GM08714 (cell line): ENCODE measurements around the gene UQCRQ.

Experiments
- H3K4me3 ChIP-seq: fragments of 200-500 bp; sonication (Bioruptor generic); 2 replicates; pipeline ENCODE4 v1.5.1; 2014; ENCODE audit warnings: mild to moderate bottlenecking, low read length, inconsistent platforms
- ZNF274 ChIP-seq: IDR thresholded peaks from 2 replicates; pipeline ENCODE4 v1.6.1; 2012; ENCODE audit warnings: mild to moderate bottlenecking, low read depth, low read length

The UQCRQ gene

DNA sequence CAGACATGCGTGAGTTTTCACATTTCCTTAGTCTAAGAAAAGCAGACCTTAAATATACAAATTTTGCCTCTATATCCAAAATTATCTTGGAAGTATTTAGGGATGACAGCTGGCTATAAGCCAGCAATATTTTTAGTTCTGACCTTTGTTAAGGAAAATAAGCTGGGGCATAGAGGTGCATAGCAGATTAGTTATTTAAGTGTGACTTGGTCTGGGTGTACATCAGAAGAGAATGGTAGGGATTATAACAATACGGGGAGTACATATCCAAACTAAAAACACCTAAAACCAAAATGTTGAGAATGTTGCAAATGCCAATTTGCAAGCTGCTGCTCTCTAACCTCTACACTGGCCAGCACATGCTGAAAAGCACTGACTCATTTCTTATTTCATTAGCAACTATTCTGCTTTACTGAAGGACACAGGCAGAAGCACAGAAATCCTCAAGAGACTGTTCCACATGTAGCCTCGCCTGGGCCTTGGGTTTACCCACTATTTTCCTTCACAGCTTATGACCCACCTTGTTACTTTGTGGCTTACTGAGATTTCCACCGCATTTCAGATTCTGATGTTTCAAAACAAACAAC, 29.4 kb downstream of the UQCRQ start:
- no peak for TF ChIP-seq ZNF274
- no peak overlapping the region for H3K4me3 ChIP-seq

DNA sequence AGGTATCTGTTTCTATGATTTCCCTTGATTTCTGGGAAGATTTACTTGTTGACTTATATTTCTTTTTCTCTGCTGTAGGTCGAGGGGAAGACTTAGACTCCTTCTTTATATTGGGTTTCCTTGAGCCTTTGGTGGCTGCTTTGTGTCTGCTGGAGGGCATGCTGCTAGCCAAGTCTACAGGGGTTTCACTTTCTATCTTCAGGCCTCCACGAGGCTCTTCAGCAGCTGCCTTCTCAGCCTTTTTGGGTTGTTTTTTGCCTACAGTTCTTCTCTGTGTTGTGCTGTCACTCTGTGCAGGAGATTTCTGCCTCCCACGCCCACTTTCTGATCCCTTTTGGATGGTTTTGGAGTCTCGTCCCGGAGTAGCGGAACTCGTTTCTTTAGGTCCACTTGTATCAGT, 30.2 kb downstream of the UQCRQ start:
- no peak for TF ChIP-seq ZNF274
- no peak overlapping the region for H3K4me3 ChIP-seq

DNA sequence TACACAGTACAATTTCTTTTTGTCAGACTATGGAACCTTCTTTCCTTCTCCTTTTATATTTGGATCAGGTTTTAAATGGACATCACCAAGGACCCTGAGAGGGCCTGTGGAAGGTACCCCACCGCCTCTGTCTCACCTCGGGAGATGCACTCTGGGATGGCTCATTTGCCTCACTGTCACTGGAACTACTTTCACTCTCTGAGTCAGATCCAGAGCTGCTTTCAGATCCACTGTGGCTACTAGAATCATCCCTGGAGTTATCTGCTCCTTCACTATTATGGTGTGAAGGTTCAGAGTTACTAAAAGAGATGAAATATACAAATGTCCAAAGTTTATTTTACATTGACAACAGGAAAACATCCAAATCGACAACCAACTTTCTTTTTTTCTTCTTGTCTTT, 31.7 kb downstream of the UQCRQ start:
- H3K4me3 ChIP-seq, result no peak overlapping the region

DNA sequence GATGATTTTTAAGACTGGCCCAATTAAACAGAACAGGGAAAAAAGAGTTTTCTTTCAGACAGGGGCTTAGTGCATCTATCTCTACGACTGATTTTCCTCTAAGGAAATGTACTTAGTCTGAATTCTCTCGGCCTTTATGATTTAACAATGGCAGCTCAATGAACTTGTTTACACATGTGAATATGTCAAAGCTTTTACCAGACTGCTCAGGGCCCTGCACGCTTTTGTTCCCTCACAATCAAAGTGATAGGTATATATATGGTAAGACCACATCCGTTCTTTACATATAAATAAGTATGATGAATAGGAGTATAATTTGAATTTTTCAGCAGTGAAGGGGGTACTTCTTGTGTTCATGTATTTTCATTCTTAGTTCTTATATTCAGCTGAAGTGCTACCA, 34.6 kb downstream of the UQCRQ start:
- H3K4me3 ChIP-seq, result no peak overlapping the region
- no peak for TF ChIP-seq ZNF274

More for the DNA sequence above, 31.7 kb downstream of the UQCRQ start:
- no peak for TF ChIP-seq ZNF274

DNA sequence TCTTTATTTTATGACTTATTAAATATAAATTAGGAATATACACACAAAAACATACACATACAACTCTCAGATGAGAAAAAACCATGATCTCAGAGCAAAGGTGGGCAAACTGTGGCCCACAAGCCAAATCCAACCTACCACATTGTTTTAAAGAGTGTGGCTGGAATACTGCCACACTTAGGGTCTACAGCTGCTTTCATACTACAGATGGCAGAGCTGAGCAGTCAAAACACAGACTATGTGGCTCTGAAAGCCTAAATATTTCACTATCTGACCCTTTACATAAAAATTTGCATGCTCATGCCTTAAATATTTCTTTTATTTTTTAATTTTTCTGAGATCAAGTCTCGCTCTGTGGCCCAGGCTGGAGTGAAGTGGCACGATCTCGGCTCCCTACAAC, 35.3 kb downstream of the UQCRQ start:
- no peak overlapping the region for H3K4me3 ChIP-seq
- no peak for TF ChIP-seq ZNF274

DNA sequence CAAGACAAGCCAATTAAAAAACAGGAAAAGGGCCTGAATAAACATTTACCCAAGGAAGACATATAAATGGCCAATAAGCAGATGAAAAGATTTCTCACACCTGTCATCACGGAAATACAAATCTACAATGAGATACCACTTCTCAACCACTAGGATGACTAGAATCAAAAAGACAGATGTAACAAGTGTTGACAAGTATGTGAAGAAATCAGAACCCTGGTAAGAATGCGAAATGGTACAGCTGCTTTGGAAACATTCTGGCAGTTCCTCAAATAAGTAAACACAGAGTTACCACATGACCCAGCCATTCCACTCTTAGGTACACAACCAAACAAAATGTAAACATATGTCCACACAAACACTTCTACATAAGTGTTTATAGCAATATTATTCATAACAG, 39.5 kb downstream of the UQCRQ start:
- no peak overlapping the region for H3K4me3 ChIP-seq
- no peak for TF ChIP-seq ZNF274

GRCh38 chr5:132907161-132907560, 40.7 kb downstream of the UQCRQ start:
- no peak for TF ChIP-seq ZNF274
- no peak overlapping the region for H3K4me3 ChIP-seq

- TF ChIP-seq ZNF274, result no peak
- no peak overlapping the region for H3K4me3 ChIP-seq
Observed at GRCh38 chr5:132909702-132910101, 43.3 kb downstream of the UQCRQ start.

DNA sequence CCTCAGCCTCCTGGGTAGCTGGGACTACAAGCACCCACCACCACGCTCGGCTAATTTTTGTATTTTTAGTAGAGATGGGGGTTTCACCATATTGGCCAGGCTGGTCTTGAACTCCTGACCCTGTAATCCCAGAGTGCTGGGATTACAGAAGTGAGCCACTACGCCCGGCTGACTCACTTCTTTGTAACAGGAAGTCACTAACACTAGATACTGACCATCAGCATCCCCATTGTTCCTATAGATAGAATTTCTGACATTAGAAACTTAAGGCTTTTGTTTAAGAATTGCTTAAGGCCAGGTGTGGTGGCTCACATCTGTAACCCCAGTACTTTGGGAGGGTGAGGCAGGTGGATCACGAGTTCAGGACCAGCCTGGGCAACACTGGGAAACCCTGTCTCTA, 49.2 kb downstream of the UQCRQ start:
- TF ChIP-seq ZNF274, result no peak
- no peak overlapping the region for H3K4me3 ChIP-seq

- no peak overlapping the region for H3K4me3 ChIP-seq
- TF ChIP-seq ZNF274, result no peak
Observed at GRCh38 chr5:132916086-132916485, 49.6 kb downstream of the UQCRQ start.
